HG03521 (cell line): ENCODE measurements around the gene BICD2.

ENCODE experiments used
- ATAC-seq: cut with Tn5 transposase; IDR thresholded peaks from one replicate; pipeline ENCODE4 v1.9.1; 2021; ENCODE audit warnings: mild to moderate bottlenecking, moderate library complexity; ENCODE audit not compliant: unreplicated experiment

The BICD2 gene

DNA sequence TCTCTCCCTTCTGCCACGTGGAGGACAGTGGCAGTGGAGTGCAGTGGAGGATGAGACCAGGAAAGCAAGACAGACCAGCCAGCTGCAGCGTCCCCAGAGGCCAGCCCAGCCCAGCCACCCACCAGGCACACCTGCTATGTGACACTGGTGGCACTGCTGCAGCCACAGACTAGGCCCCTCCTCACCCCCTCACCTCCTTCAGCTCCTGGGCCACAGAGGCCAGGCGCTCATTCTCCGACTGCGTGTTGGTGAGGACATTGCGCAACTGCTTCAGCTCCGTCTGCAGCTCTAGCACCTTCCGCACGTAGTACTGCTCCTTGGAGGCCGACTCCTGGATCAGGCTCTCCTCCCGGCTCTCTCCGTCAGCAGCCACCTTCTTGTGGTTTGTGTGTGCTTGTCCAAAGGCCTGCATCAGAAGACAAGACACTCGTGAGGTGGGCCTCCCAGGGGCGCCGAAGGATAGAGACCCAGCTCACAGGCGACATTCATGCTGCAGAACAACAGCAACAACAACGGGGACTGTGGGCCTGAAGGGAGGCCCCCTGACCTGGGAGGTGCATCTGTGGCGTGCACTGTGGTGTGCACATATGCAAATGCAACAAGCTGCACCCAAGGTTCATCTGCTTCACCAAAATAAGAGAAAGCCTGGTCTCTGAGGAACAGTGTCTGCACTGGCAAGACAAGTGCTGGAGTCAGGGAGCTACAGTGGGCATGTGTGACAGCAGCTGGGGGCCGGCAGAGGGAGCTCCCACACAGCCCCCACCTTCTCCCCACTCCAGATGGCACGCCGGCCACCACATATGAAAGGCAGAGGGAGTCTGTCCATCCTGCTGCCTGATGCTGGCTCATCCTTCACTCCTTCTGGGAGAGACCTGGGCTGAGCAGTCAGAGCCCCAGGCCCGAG, 35.5 kb downstream of the BICD2 start:
- peak; percentile 74 for ATAC-seq

DNA sequence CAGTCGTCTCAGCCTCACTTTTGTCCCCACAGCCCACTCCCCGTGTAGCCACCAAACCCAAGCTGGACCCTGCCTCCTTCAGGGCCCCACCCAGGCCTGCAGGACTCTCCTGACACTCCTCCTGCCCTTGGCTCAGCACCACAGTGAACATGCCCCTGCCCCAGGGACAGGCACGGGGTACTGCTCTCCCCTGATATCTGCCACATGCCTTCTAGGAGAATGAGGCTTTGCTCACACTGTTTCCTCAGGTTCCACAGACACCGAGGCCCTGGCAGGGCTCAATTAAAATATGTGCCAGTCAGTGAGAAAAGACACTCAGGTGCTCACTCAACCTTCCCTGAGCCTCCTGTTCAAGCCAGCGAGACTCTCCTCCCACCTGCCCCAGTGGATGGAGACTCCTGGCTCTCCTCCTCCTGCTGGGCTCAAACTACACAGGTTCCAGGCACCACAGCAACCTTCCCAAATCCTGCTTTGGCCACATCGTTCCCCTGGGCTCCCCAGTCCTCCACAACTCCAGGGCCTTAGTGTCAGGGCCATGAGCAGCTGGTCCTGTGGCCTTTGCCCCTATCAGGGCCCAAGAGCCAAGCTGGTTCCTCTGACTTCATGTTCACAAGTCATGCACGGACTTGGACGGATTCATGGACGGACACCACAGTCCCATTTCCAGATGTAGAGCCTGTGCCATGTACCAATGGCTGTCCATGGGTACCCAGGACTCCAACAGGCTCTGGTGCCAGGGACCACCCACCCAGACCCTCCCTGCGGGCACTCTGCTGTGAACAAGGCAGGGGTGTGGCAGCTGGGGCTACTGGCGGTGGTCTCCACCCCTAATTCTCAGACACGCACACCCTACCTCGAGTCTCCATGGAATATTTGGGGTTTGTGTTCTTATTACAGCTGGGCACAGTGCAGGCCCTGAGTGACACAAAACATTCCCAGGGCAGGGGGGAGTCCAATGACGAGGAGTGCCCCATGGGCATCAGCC, 36.6 kb downstream of the BICD2 start:
- ATAC-seq = no peak

DNA sequence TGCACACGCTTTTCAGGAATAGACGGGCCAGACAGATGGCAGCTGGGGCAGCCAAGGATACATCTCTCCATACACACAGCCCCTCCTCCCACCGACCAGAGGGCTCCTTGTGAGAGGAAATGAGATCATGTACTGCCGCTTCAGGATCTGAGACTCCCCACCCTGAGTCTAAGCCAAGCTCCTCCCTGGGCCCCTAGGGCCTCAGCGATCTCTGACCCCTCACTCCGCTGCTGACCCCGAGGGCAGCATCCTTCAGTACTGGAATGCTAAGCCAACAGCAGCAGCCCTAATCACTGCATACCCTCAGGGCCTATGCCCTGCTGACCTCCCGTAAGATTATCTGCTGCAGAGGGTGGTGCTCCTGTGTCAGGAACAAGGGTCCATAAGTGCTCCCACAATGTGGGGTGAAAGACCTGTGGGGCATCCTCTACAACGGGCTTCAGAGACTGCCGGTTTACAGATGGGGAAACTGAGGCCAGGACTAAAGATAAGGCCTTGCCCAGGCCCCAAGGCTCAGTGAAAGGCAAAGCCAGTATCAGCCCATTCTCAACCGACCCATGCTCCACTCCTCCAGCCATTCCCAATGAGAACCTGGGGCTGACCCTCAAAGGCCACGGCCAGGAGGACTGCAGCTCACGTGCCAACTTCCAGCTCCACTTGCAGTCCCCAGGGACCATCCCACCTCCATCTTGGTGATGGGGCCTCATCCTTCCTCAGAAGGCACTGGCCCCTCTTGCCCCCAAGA, 37.5 kb downstream of the BICD2 start:
- no peak for ATAC-seq

DNA sequence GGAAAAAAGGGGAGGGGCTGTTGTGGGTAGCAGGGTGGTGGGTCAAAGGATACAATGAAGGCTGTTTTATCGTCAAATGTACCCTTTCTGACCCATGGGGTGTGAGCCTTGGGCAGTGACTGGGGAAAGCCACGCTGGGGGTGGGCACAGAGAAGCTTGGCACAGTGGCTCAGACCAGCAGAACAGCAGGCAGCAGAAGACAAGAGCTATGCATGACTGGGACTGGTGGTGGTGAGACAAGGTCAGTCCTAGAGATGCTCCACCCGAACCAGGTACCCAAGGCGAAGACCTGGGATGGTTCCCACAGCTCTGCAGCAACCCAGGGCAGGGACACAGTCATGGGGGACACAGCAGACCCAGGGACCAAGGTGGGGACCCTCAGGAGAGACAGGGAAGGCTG, 38.3 kb downstream of the BICD2 start:
- ATAC-seq = no peak

DNA sequence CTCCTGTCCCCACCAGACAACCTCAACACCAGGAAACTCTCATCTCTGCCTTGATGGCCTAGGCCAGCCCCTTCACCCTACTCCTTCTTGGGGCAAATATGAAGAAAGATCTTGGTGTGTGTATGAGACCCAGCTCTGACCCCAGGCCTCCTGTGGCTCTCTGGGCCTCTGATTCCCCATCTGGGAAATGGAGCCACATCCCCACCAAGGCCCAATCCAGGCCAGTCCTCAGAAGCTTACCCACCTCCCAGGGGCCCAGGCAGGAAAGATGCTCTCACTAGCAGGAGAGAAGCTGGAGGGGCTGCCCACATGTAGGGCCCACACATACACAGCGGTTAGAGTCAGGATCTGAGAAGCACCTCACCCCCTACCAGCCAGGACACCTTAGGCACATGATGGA, 38.9 kb downstream of the BICD2 start:
- ATAC-seq = no peak

DNA sequence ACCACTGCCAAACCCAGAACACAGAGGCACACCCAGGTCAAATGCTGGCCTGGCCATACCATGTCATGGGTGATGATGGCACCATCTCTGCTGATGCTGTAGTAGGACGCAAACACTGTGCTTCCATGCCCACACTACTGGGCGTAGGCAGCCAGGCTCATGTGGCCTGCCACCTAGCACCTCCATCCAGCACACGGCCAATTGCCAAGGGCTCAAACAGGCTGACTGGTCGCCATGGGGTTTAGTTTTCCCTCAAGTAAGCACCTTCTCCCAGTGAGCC, 39.4 kb downstream of the BICD2 start:
- ATAC-seq = no peak

DNA sequence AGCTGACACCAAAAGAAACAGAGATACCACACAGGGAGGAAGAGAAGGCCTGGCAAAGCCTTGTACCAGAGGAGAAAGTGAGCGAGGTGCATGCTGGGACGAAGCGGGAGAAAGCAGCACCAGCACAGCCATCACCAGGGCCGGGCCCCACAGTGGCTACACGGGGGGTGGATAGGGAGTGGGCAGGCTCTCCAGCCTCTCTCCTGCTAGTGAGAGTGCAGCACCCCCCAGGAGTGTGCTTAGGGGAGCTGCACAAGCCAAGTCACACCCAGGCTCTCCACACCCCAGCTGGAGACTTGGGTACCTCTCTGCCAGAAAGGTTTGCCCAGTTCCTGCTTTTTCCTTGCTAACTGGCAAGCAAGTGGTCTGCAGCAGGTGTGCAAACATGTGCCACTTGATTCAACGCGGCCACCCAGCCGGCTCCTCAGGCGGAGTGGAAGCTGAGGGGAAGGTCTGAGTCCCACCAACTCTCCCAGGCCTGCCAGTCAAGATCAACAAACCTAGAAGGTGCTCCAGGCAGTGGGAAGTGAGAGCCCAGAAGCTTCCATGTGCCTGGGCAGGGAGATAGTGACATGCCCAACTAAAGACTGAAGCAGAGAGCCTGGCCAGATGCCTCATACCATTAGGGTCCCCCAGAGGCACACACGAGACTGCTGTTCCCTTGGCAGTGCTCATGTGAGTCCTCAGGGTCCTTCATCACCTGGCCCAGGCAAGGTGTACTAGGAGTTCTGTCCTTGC, 39.9 kb downstream of the BICD2 start:
- no peak for ATAC-seq

DNA sequence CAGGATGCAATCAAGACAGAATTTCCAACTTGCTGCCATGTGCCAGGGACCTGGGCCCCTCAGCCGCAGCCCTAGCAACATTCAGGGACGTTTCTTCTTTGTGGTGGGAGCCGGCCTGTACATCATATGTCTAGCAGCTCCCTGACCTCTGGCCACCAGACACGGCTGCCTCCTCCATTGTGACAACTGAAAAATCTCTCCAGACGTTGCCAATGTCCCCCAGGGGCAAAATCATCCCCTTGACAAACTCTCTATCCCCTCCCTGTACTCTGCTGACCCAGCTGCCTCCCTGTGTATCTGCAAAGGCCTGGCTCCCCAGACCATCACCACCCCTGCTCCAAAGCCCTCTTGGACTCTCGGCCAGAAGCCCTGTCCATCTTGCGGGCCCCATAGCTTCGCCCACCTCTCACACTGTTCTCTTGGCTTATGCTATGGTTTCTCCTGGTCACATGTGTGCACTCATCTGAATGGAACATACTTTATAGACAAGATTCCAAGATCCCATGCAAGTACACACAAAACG, 40.8 kb downstream of the BICD2 start:
- no peak for ATAC-seq

DNA sequence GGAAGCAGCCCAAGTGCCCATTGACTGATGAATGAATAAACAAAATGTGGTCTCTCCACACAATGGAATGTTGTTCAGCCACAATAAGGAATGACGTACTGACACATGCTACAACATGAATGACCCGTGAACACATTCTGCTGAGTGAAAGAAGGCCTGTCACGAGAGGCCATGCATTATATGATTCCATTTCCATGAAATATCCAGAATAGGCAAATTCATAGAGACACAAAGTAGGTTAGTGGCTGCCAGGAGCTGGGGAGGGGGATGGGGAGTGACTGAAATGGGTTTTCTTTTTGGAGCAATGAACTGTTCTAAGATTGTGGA, 41.4 kb downstream of the BICD2 start:
- no peak for ATAC-seq

DNA sequence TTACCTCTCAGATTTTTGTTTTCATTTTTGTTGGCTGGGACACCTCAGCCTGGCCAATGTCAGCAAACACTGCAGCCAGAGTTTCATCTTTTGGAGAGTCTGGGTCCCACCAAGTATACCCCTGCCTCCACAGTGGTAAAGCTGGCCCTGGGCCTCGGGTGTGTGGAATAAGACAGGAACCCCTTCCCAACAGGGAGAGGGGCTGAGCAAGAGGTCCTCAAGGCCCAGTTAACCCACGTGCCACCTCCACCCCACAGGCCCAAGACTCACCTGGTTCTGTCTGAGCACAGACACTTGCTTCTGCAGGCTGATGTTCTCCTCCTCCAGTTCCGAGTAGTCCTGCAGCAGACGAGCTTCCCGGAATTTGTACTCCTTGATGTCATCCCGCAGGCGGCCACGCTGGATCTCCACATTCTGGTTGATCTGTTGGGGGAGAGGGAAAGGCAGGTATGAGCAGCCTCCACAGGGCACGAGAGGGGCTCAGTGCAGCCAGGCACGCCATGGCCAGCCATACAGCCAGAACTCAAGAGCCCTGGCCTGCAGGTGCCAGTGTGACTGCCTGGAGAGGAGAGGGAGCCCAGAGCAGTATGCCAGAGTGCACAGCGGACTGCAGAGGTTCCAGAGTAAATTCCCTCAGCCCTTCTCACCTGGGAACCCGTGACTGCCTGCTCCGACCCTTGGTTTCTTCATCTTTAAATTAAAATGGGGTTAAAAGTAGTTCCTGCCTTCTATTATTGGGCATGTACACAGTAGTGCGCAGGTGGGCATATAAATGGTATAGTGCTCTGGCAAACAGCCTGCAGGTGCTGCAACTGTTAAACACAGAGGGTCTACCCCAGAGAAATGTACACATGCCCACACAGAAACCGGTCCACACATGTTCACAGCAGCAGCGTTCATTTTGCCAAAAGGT, 42.0 kb downstream of the BICD2 start:
- no peak for ATAC-seq

DNA sequence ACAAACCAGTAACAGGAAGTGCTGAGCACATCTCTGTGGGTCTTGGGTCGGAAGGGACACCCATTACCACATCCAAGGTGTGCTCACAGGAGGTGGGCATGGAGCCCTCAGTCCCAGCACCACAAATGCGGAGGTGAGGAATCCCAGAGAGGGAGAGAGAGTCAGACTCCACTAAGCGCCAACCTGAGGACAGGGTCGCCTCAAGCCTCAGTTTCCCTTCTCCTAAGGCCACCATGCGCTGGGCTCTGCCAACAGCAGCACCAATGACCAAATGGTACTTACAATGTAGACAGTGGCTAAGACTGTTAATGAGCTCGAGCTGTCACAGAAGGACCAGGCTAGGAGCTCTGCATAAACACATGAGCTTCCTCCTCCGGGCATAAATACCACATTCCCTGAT, 43.1 kb downstream of the BICD2 start:
- no peak for ATAC-seq

DNA sequence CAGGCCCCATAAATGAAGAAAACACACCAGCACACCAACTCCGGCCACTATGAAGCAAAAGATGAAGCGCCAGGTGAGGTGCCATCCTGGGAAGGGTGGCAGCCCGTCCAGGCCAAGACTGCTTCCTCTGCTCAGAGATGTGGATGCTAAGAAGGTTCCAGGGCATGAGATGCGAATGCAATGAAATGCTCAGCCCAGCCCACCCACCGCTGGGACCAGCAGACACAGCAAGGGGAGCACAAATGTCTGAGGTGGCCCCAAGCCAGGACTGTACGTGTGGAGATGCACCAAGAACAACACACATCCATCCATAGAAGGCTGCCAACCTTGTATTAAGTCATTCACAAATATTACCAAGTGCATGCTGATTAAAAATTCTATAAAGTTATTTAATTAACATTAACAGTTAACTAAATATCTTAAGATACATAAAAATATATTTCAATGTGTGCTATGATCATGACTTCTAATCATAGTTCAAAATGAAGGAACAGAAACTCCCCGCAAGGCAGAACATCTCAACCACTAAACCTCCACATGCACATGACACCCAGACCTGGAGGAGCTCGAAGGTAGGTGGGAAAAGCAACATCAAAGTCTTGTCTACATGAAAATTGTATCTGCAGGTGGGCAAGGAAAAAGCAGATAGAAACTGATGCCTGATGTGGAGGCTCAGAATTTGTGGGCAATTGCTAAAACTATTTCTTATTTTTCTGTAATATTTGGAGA, 43.7 kb downstream of the BICD2 start:
- no peak for ATAC-seq

DNA sequence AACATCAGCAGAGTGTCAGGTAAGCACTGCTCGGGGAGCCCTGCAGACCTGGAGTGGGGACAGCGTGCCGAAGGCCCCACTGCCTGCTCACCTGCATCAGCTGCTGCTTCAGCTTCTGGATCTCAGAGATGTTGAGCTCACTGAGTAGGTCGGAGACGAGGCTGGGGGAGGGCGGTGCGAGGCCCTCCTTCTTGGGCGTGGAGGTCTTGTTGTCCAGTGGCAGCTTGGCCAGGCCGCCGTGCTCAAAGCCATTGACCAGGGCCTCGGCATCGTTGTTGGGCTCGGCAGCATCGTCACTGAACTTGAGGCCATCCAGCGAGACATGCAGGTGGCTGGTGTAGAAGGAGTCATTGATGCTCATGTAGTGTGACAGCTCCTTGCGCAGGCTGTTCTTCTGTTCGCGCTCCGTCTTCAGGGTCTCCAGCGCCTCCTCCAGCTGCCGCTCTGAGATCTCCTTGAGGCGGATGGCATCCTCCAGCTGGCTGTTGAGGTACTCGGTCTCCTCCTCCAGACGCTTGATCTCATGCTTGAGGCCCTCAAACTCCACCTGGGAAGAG, 44.3 kb downstream of the BICD2 start:
- no peak for ATAC-seq

DNA sequence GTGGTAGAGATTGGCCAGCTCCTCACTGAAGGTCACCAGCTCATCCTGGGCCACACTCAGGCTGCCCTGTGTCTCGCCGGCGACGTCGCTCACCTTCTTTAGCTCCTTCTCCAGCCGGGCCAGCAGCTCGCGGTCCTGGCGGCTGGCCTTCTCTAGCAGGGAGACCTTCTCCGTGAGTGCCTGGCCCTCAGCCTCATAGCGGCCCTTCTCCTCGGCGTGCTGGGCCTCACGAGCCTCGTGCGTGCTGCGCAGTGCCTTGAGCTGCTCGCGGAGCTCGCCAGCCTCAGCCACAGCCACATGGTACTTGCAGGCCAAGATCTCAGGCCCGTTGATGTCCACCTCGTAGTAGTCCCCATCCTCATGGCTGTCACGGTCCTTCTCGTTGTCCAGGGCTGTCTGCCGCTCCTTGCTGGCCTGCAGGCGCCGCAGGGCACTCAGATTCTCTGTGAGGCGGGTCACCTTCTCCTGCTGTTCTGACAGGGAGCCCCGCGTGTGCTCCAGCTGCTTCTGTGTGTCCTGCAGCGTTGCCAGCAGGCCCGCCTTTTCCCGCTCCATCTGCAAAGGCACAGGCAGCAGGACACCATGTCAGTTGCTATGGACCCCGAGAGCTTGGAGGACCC, 45.5 kb downstream of the BICD2 start:
- ATAC-seq = no peak

DNA sequence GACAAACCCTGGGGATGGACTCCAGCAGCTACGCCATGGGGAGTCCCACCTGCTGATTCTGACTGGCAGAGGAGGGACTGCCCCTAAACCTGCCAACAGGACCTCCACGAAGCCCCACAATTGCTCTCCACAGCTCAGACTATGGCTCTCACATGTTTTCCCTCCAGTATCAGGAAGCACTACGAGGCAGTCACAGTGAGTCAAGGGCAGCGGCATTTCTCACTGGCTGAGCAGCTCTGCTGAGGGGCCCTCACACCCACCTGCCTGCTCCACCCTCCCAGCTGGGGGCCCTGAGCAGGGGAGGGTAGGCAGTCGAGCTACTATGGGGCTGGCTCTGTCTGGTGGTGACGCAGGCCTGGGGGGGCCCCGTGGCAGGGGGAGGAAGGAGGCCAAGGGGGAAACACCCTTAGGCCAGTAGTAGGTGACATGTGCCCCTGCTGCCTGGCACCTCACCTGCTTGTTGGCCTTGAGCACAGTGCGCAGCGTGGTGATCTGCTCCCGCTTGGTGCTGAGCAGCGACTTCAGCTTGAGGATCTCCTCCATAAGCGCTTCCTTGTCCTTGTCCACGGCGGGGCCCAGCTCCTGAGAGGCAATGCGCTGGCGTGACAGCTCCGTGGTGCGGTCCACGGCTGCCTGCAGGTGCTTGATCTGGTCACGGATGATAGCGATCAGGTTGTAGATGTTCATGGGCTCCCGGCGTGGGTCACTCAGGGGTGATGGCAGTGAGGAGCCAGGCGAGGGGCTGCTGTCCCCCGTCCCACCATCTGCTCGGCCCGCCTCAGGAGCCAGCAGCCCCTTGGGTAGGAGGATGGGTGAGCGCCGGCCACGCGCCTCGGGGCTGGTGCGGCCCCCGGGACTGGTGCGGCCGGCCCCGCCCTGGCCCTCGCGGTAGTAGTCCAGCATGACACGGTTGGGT, 46.3 kb downstream of the BICD2 start:
- no peak for ATAC-seq

DNA sequence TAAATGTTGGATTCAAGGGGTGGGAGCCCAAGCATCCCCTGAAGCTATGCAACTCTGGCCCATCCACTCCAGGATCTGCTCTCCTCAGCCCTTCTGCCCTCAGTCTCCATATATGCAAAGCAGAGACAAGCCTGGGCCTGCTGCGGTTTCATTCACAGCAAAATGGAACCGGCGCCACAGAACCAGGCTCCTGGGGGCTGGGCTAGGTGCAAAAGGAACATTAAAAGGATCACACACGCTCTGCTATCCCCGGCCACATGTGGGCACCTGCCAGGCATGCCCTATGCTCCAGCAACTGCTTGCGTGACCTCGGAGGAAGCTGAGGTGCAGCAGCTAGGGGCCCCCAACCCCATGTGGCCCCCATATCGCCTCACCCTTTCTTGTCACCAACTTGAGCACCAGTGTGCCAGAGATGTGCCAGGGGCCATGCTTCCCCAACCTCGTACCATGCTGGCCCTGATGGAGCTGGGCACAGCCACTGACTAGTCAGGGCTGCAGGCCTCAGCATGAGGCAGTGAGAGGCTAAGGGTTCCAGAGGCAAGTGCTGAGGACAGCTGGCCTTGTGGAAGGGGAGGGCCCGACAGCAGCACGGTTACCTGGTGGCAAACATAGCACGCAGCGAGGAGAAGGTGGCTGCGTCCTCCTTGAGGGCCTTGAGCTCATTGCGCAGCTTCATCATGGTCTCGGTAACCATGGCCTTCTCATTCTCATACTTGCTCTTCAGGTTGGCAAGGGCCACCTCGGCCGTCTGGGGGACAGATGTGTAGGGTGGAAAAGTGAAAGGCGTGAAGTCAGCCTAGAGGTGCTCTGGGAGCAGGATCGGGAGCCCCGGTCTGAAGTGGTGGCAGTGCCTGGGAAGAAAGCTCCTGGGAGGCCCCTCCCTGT, 47.2 kb downstream of the BICD2 start:
- ATAC-seq = peak; percentile 40
